ENCODE results near the gene MED22. TPM values are rescaled to one million over a fixed set of nuclear protein-coding genes. Genes with fewer than 3 reads are reported as not detected.

The MED22 gene
- total and polyA plus RNA-seq, 2 experiments from 2014 or later, result 20.9 to 85.7 TPM

- Histone ChIP-seq H3K27ac (ENCODE audit: low read depth) (no peak overlapping the region), H3K4me1 (ENCODE audit: insufficient read depth) (peaks cover 14% of the 10 kb centered on the region; the same call in 1 of the 2 replicates), H3K36me3 (ENCODE audit: insufficient read depth) (peaks cover 15% of the 10 kb centered on the region), H2AFZ (no peak overlapping the region), H3K27me3 (ENCODE audit: insufficient read depth) (no peaks in the 10 kb centered on the region), H3K4me2 (peak overlapping the region; percentile 89), H3K9me2 (ENCODE audit: insufficient read depth) (no peaks in the 10 kb centered on the region), H4K20me1 (replicated peaks; ENCODE audit: insufficient read depth) (peaks cover 26% of the 10 kb centered on the region), H3K79me2 (replicated peaks; ENCODE audit: insufficient read depth) (peaks cover 23% of the 10 kb centered on the region), H3F3A (replicated peaks; ENCODE audit: low read depth) (peaks cover 40% of the 10 kb centered on the region), H3K4me3 (peak overlapping the region; percentile 94)
- Mint-ChIP-seq H3K27me3 (ENCODE audit: insufficient read depth, low read depth, poor library complexity) (peaks cover 19% of the 10 kb centered on the region), H3K36me3 (ENCODE audit: low read depth) (peaks cover 54% of the 10 kb centered on the region), H3K9me3 (no peaks in the 10 kb centered on the region), H3K27ac (peak overlapping the region; percentile 95), H3K4me3 (peak overlapping the region; percentile 95), H3K4me1 (peaks cover 8% of the 10 kb centered on the region; the same call in 2 of the 3 replicates)
- DNase-seq (ENCODE audit: low spot score) (peak; percentile 51), ATAC-seq (peak; percentile 9)
- TF ChIP-seq EZH2phosphoT487 (IDR thresholded peaks at IDR 0.05; ENCODE audit: unreplicated experiment) (no peak), JUNB (IDR thresholded peaks at IDR 0.05; ENCODE audit: unreplicated experiment) (no peak), ZNF331 (CRISPR knock-in tag; IDR thresholded peaks at IDR 0.05; ENCODE audit: low read depth) (no peak), ZNF114 (CRISPR knock-in tag; IDR thresholded peaks at IDR 0.05) (no peak), ETS1 (IDR thresholded peaks at IDR 0.05) (no peak), NANOG (IDR thresholded peaks at IDR 0.05; ENCODE audit: borderline replicate concordance) (no peak), REST (IDR thresholded peaks at IDR 0.05; ENCODE audit: unreplicated experiment) (no peak)
Measured at GRCh38 chr9:133355881-133356357, 8.0 kb upstream of the MED22 start.

- Histone ChIP-seq H3K9me2 (ENCODE audit: insufficient read depth) (no peaks in the 10 kb centered on the region), H2AFZ (no peak overlapping the region), H3K4me3 (peak overlapping the region; percentile 94; the same call in 1 of the 2 replicates), H3K27me3 (ENCODE audit: insufficient read depth) (no peaks in the 10 kb centered on the region), H3F3A (replicated peaks; ENCODE audit: low read depth) (peaks cover 47% of the 10 kb centered on the region), H4K20me1 (replicated peaks; ENCODE audit: insufficient read depth) (peaks cover 37% of the 10 kb centered on the region), H3K36me3 (ENCODE audit: insufficient read depth) (peaks cover 26% of the 10 kb centered on the region), H3K4me2 (peak overlapping the region; percentile 89), H3K4me1 (ENCODE audit: insufficient read depth) (peaks cover 16% of the 10 kb centered on the region; the same call in 1 of the 2 replicates), H3K79me2 (replicated peaks; ENCODE audit: insufficient read depth) (peaks cover 24% of the 10 kb centered on the region), H3K27ac (ENCODE audit: low read depth) (no peak overlapping the region)
- H3K27ac Mint-ChIP-seq, result no peak overlapping the region
- DNase-seq (ENCODE audit: low spot score), result no peak
- H3K27me3 Mint-ChIP-seq (ENCODE audit: insufficient read depth, low read depth, poor library complexity), result peaks cover 24% of the 10 kb centered on the region
- H3K36me3 Mint-ChIP-seq (ENCODE audit: low read depth), result peaks cover 59% of the 10 kb centered on the region
- peaks cover 12% of the 10 kb centered on the region for H3K4me1 Mint-ChIP-seq
- ATAC-seq, result no peak
- peak overlapping the region; percentile 95 for H3K4me3 Mint-ChIP-seq
- no peaks in the 10 kb centered on the region; the same call in 2 of the 3 replicates for H3K9me3 Mint-ChIP-seq
- TF ChIP-seq REST (IDR thresholded peaks at IDR 0.05; ENCODE audit: unreplicated experiment), result no peak
Measured at GRCh38 chr9:133354766-133355165, 6.8 kb upstream of the MED22 start.
